K562 (cell line): ENCODE data around the gene HPSE2. TPM values are rescaled to one million over a fixed set of nuclear protein-coding genes. Genes with fewer than 3 reads are reported as not detected.

Experiments
- ATAC-seq: fragments of 200-7000 bp; cut with Tn5 transposase; 3 replicates; pipeline ENCODE4 v1.9.1; 2020; ENCODE audit warnings: moderate library complexity
- BruUV-seq: library from RNA; stranded (reverse); fragments of 400-500 nt; replicated peaks from 2 replicates; lab custom pipeline; 2021; lab: Mats Ljungman, UMichigan
- CTCF ChIA-PET: fragments of 300-600 bp; formaldehyde crosslinking; extraction: SDS; loops from one replicate; lab custom pipeline; 2021; ENCODE audit warnings: low intra/inter-chr PET ratio; lab: Yijun Ruan, JAX
- POLR2A ChIA-PET: fragments of 300-600, 350-650 bp; sonication (Branson Sonifier 250); formaldehyde crosslinking; extraction: SDS; loops from one replicate; lab custom pipeline; 2021; ENCODE audit warnings: antibody characterized with exemption, inconsistent platforms; lab: Yijun Ruan, JAX
- DNase-seq, 4 experiments: peaks; one replicate each; pipeline versions ENCODE4 v3.0.0 to v3.0.0-alpha.2; 2011 to 2018; ENCODE audit warnings: low spot score in 3 of 4, mixed read lengths in 3 of 4; ENCODE audit errors: extremely low read depth in 1 of 4
- FAIRE-seq: peaks from 2 replicates; lab custom pipeline; 2011; peaks lifted over from hg19 to GRCh38; lab: Jason Lieb, UNC
- H2AFZ ChIP-seq: 2 replicates; pipeline ENCODE4 v1.6.0; 2011; ENCODE audit warnings: low read depth, low read length, control low read depth, inconsistent platforms
- H3K27ac ChIP-seq: fragments of 200-600 bp; 3 replicates; pipeline ENCODE4 v1.8.0; 2011; ENCODE audit warnings: low read depth, mild to moderate bottlenecking, control low read depth, inconsistent platforms, low read length, moderate library complexity, mixed read lengths; ENCODE audit errors: extremely low read depth
- H3K27me3 ChIP-seq, 2 experiments: fragments of 300-600 bp in 1 of 2; 2 replicates in 1 of 2; 3 replicates in 1 of 2; pipeline versions ENCODE4 v1.6.0 to v1.8.0; 2011; ENCODE audit warnings: inconsistent platforms in 2 of 2, low read length in 2 of 2, mild to moderate bottlenecking in 1 of 2, mixed read lengths in 1 of 2, moderate library complexity in 1 of 2; ENCODE audit not compliant: control insufficient read depth in 2 of 2, insufficient read depth in 2 of 2
- H3K36me3 ChIP-seq: fragments of 300-600 bp; 3 replicates; pipeline ENCODE4 v1.8.0; 2011; ENCODE audit warnings: mild to moderate bottlenecking, low read length, inconsistent platforms; ENCODE audit not compliant: control insufficient read depth, insufficient read depth
- H3K4me1 ChIP-seq, 2 experiments: fragments of 200-600 bp in 1 of 2; replicated peaks in 1 of 2; 2 replicates in 1 of 2; 3 replicates in 1 of 2; pipeline versions ENCODE4 v1.5.1 to v1.8.0; 2011; ENCODE audit warnings: inconsistent platforms in 2 of 2, low read length in 2 of 2, mild to moderate bottlenecking in 1 of 2, mixed read lengths in 1 of 2, moderate library complexity in 1 of 2; ENCODE audit not compliant: control insufficient read depth in 2 of 2, insufficient read depth in 2 of 2
- H3K4me2 ChIP-seq: 2 replicates; pipeline ENCODE4 v1.6.1; 2011; ENCODE audit warnings: low read length, control low read depth, inconsistent platforms, mixed read lengths; ENCODE audit not compliant: insufficient read depth
- H3K4me3 ChIP-seq: fragments of 200-600 bp; sonication (generic), shearing (Covaris generic); 2 replicates; pipeline ENCODE4 v1.5.1; 2016; ENCODE audit warnings: control low read depth, inconsistent platforms
- H3K79me2 ChIP-seq: fragments of 200-600 bp; 3 replicates; pipeline ENCODE4 v1.8.0; 2011; ENCODE audit warnings: low read length, inconsistent platforms; ENCODE audit not compliant: control insufficient read depth, insufficient read depth
- H3K9ac ChIP-seq, 2 experiments: 2 replicates each; pipeline versions ENCODE4 v1.6.0 to v1.6.1; 2011; ENCODE audit warnings: low read depth in 2 of 2, low read length in 2 of 2, control low read depth in 1 of 2, inconsistent platforms in 1 of 2, mild to moderate bottlenecking in 1 of 2, mixed read lengths in 1 of 2; ENCODE audit not compliant: insufficient read depth in 1 of 2
- H3K9me1 ChIP-seq: one replicate; pipeline ENCODE4 v1.6.0; 2011; ENCODE audit warnings: inconsistent platforms, mild to moderate bottlenecking, low read length, moderate library complexity; ENCODE audit not compliant: control insufficient read depth, insufficient read depth
- H3K9me3 ChIP-seq: replicated peaks from 2 replicates; pipeline ENCODE4 v1.5.1; 2011; ENCODE audit warnings: low read depth, low read length, inconsistent platforms; ENCODE audit not compliant: control insufficient read depth, insufficient read depth
- H4K20me1 ChIP-seq: replicated peaks from 2 replicates; pipeline ENCODE4 v1.6.1; 2011; ENCODE audit warnings: low read length, inconsistent platforms, mixed read lengths; ENCODE audit not compliant: control insufficient read depth, insufficient read depth
- ATF3 ChIP-seq, 2 experiments: fragments of 450-650 bp in 1 of 2; sonication (generic) in 1 of 2; formaldehyde crosslinking in 1 of 2; IDR thresholded peaks in 1 of 2; conservative IDR thresholded peaks in 1 of 2; 2 replicates each; pipeline versions ENCODE4 v1.6.1 to v1.8.1; 2016 to 2023; ENCODE audit warnings: mild to moderate bottlenecking in 2 of 2, moderate library complexity in 2 of 2, inconsistent platforms in 1 of 2, missing genetic modification reagents in 1 of 2
- CBX8 ChIP-seq: fragments of 200-600 bp; sonication (generic); IDR thresholded peaks from 2 replicates; pipeline ENCODE4 v1.6.1; 2012; ENCODE audit warnings: borderline replicate concordance, mixed run types, low read depth, mild to moderate bottlenecking, moderate library complexity, mixed read lengths, low read length, control low read depth, inconsistent platforms; ENCODE audit not compliant: poor library complexity, severe bottlenecking; ENCODE audit errors: extremely low read depth
- CC2D1A ChIP-seq: fragments of 450-650 bp; IDR thresholded peaks from 2 replicates; pipeline ENCODE4 v1.6.1; 2017; ENCODE audit warnings: mild to moderate bottlenecking
- DPF2 ChIP-seq: fragments of 450-650 bp; IDR thresholded peaks from 2 replicates; pipeline ENCODE4 v1.6.1; 2016
- E2F8 ChIP-seq: fragments of 450-650 bp; IDR thresholded peaks from 2 replicates; pipeline ENCODE4 v1.7.1; 2018; ENCODE audit warnings: mild to moderate bottlenecking, low read depth; ENCODE audit not compliant: partially characterized antibody
- FUS ChIP-seq: fragments of 200-400 bp; formaldehyde crosslinking; optimal IDR thresholded peaks from 2 replicates; pipeline ENCODE3; 2017; ENCODE audit warnings: low read depth, low read length
- GABPB2 ChIP-seq: fragments of 250-450 bp; sonication (Bioruptor Pico); conservative IDR thresholded peaks from 2 replicates; pipeline ENCODE4 v1.5.1; 2021; ENCODE audit warnings: mild to moderate bottlenecking
- MEF2D ChIP-seq: conservative IDR thresholded peaks from 2 replicates; pipeline ENCODE4 v1.6.1; 2016; ENCODE audit warnings: low read depth, missing genetic modification characterization, missing compliant biosample characterization
- NCOA2 ChIP-seq, 2 experiments: fragments of 450-650 bp; IDR thresholded peaks; 2 replicates each; pipeline ENCODE4 v1.6.1; 2018; ENCODE audit warnings: mild to moderate bottlenecking in 2 of 2, moderate library complexity in 1 of 2; ENCODE audit not compliant: partially characterized antibody in 2 of 2
- NFIX ChIP-seq: fragments of 250-450 bp; sonication (Bioruptor Pico); IDR thresholded peaks from 2 replicates; pipeline ENCODE4 v1.4.0; 2020; ENCODE audit warnings: low read depth, mild to moderate bottlenecking, moderate library complexity
- NRF1 ChIP-seq, 2 experiments: fragments of 450-650 bp; IDR thresholded peaks in 1 of 2; conservative IDR thresholded peaks in 1 of 2; 2 replicates each; pipeline ENCODE4 v1.6.1; 2014; ENCODE audit warnings: mild to moderate bottlenecking in 2 of 2
- POLR2H ChIP-seq: IDR thresholded peaks from 2 replicates; pipeline ENCODE4 v1.6.1; 2016; ENCODE audit warnings: missing genetic modification characterization, low read depth, mild to moderate bottlenecking, control low read depth, missing compliant biosample characterization, moderate library complexity
- SREBF2 ChIP-seq: sonication (generic); formaldehyde crosslinking; IDR thresholded peaks from 2 replicates; pipeline ENCODE4 v1.4.0; 2020; ENCODE audit warnings: mild to moderate bottlenecking, missing genetic modification reagents
- STAT5B ChIP-seq: fragments of 250-450 bp; sonication (Bioruptor Pico); IDR thresholded peaks from 2 replicates; pipeline ENCODE4 v1.8.0; 2021; ENCODE audit warnings: mild to moderate bottlenecking, inconsistent platforms
- TCF7 ChIP-seq: sonication (generic); IDR thresholded peaks from 2 replicates; pipeline ENCODE4 v1.6.1; 2016; ENCODE audit warnings: antibody characterized with exemption, borderline replicate concordance
- ZNF133 ChIP-seq: fragments of 250-450 bp; sonication (Bioruptor Pico); IDR thresholded peaks from 2 replicates; pipeline ENCODE4 v1.4.0; 2020; ENCODE audit warnings: mild to moderate bottlenecking
- ZNF512 ChIP-seq: IDR thresholded peaks from 2 replicates; pipeline ENCODE4 v1.6.1; 2016; ENCODE audit warnings: missing genetic modification characterization, missing compliant biosample characterization
- ZSCAN32 ChIP-seq: fragments of 450-650 bp; formaldehyde crosslinking; IDR thresholded peaks from 2 replicates; pipeline ENCODE4 v1.4.0; 2020; ENCODE audit warnings: mild to moderate bottlenecking, moderate library complexity
- in situ Hi-C: fragments of 300-500 bp; cut with MboI; formaldehyde crosslinking; loops from 4 replicates; pipeline ENCODE4 v1.15.0; 2018; ENCODE audit warnings: inconsistent platforms, mixed read lengths
- intact Hi-C: fragments of 100-400 bp; cut with micrococcal nuclease; formaldehyde crosslinking; loops from 2 replicates; pipeline ENCODE4 v1.14.2; 2022
- polyA plus RNA-seq, 8 experiments: library from polyadenylated mRNA; depleted of rRNA in 4 of 8; stranded (reverse) in 5 of 8; unstranded in 3 of 8; fragments of >200 nt; fragmentation: Nextera tagmentation in 2 of 8; fragmentation: Illumina TruSeq in 1 of 8; extraction: Ambion mirVana in 2 of 8; extraction: Trizol in 1 of 8; gene quantifications; 2 replicates each; pipeline versions ENCODE4 v1.2.1 to v1.2.3, GENCODE V29; 2011 to 2014; ENCODE audit warnings: inconsistent platforms in 1 of 8, missing spikeins in 1 of 8
- total RNA-seq, 7 experiments: library from RNA; depleted of rRNA in 6 of 7; stranded (reverse); fragments of >200 nt in 6 of 7; fragmentation: Illumina TruSeq in 2 of 7; extraction: Trizol in 2 of 7; gene quantifications; 2 replicates each; pipeline versions ENCODE4 v1.2.1 to v1.2.3, GENCODE V29; 2011 to 2021; ENCODE audit warnings: low replicate concordance in 1 of 7

Gene HPSE2
- total and polyA plus RNA-seq, 9 of the 15 experiments (the other 6 are each of a cell fraction or from before 2014, with no cell fraction given) = 0.03 to 0.10 (median 0.04) TPM; not detected in 2

GRCh38 chr10:99058762-99059161 is 176.9 kb downstream of the HPSE2 start:
- H3K36me3 ChIP-seq = no peaks in the 10 kb centered on the region
- no peak overlapping the region for H3K27ac ChIP-seq
- in situ Hi-C loops = no loop called here
- FAIRE-seq = no peak
- H3K9me3 ChIP-seq = no peaks in the 10 kb centered on the region
- H3K4me1 ChIP-seq = no peaks in the 10 kb centered on the region
- no peaks in the 10 kb centered on the region for H3K79me2 ChIP-seq
- H3K9me1 ChIP-seq = no peaks in the 10 kb centered on the region
- no peak overlapping the region for H3K4me2 ChIP-seq
- BruUV-seq = no TSS peak
- H4K20me1 ChIP-seq = no peaks in the 10 kb centered on the region
- intact Hi-C loops = loop anchor here (10.0 kb wide), 1 partner anchor 116 kb away; no protein-coding TSS in a partner anchor
- H3K9ac ChIP-seq = no peak overlapping the region
- H3K4me3 ChIP-seq = no peak overlapping the region
- POLR2A ChIA-PET = no interaction called here
- CTCF ChIA-PET = no interaction called here
- no peak overlapping the region for H2AFZ ChIP-seq
- no peaks in the 10 kb centered on the region for H3K27me3 ChIP-seq
- no peak for DNase-seq
- no peak for ATAC-seq
- TF ChIP-seq TCF7 (no peak), DPF2 (no peak), NCOA2 (IDR thresholded peaks at IDR 0.05; ENCODE audit: partially characterized antibody in 2 of 2) (no peak), E2F8 (no peak), SREBF2 (CRISPR knock-in tag) (no peak), ATF3 (IDR thresholded peaks at IDR 0.05) (no peak), ATF3 (CRISPR knock-in tag; conservative IDR thresholded peaks at IDR 0.05) (no peak), NRF1 (conservative IDR thresholded peaks at IDR 0.05 in 1 of 2, IDR thresholded peaks at IDR 0.05 in 1 of 2) (no peak), ZNF512 (no peak), STAT5B (no peak), NFIX (CRISPR knock-in tag) (no peak), CC2D1A (no peak), ZSCAN32 (no peak), FUS (no peak), MEF2D (no peak), CBX8 (no peak), GABPB2 (CRISPR knock-in tag) (no peak), POLR2H (tag) (no peak), ZNF133 (CRISPR knock-in tag) (no peak)
